HCT116 (cell line): Measurements from ENCODE around the gene AHNAK. TPM values are rescaled to one million over a fixed set of nuclear protein-coding genes. Genes with fewer than 3 reads are reported as not detected.
A peak's percentile ranks its signal among the peaks of the same experiment; 100 is the strongest.

Source experiments
- ATAC-seq: fragments of 200-7000 bp; cut with Tn5 transposase; 2 replicates; pipeline ENCODE4 v1.9.1; 2020; ENCODE audit warnings: mild to moderate bottlenecking, moderate library complexity
- BruUV-seq: library from RNA; stranded (reverse); fragments of 400-500 nt; replicated peaks from 2 replicates; lab custom pipeline; 2021; lab: Mats Ljungman, UMichigan
- CTCF ChIA-PET: fragments of 300-600 bp; sonication (Branson Sonifier 250); formaldehyde crosslinking; loops from one replicate; lab custom pipeline; 2021; ENCODE audit warnings: antibody characterized with exemption; lab: Charles Lee
- POLR2A ChIA-PET: fragments of 300-600, 350-600 bp; sonication (Branson Sonifier 250); formaldehyde crosslinking; loops from one replicate; lab custom pipeline; 2021; ENCODE audit warnings: antibody characterized with exemption; lab: Charles Lee
- RAD21 ChIA-PET, 2 experiments: fragments of 300-600 bp; sonication (Branson Sonifier 250); formaldehyde crosslinking; loops; one replicate each; lab custom pipeline; 2023; ENCODE audit warnings: low total read pairs in 2 of 2; ENCODE audit not compliant: uncharacterized antibody in 2 of 2, unreplicated experiment in 2 of 2, low non-redundant PET in 1 of 2; lab: Charles Lee
- DNase-seq: peaks from one replicate; pipeline ENCODE4 v3.0.0-alpha.2; 2010; ENCODE audit warnings: low read depth, low spot score
- H2AFZ ChIP-seq: fragments of 200-600 bp; shearing (Covaris generic), sonication (generic); 2 replicates; pipeline ENCODE4 v1.6.1; 2017; ENCODE audit warnings: low read depth, mixed run types, mixed read lengths, antibody characterized with exemption, low read length; ENCODE audit not compliant: poor library complexity, severe bottlenecking
- H3K27ac ChIP-seq: 2 replicates; pipeline ENCODE4 v1.5.1; 2012; ENCODE audit warnings: low read depth, low read length
- H3K27me3 ChIP-seq: fragments of 200-600 bp; sonication (generic); 2 replicates; pipeline ENCODE4 v1.6.1; 2016; ENCODE audit warnings: mixed run types, low read length, mixed read lengths; ENCODE audit not compliant: insufficient read depth
- H3K36me3 ChIP-seq, 2 experiments: fragments of 200-500 bp in 1 of 2; fragments of 200-600 bp in 1 of 2; sonication (Bioruptor generic) in 1 of 2; sonication (generic) in 1 of 2; 2 replicates each; pipeline versions ENCODE4 v1.5.1 to v1.6.1; 2014 to 2016; ENCODE audit warnings: low read length in 2 of 2, inconsistent platforms in 1 of 2, mixed read lengths in 1 of 2, mixed run types in 1 of 2; ENCODE audit not compliant: insufficient read depth in 2 of 2, control insufficient read depth in 1 of 2
- H3K4me1 ChIP-seq, 2 experiments: fragments of 200-600 bp in 1 of 2; sonication (generic) in 1 of 2; 2 replicates each; pipeline versions ENCODE4 v1.5.1 to v1.6.1; 2012 to 2017; ENCODE audit warnings: low read length in 2 of 2, inconsistent platforms in 1 of 2, mild to moderate bottlenecking in 1 of 2, mixed read lengths in 1 of 2, mixed run types in 1 of 2, moderate library complexity in 1 of 2; ENCODE audit not compliant: insufficient read depth in 2 of 2, control insufficient read depth in 1 of 2
- H3K4me2 ChIP-seq: fragments of 200-600 bp; sonication (generic); 2 replicates; pipeline ENCODE4 v1.6.1; 2017; ENCODE audit warnings: mixed run types, low read length, mixed read lengths
- H3K4me3 ChIP-seq, 2 experiments: fragments of 200-600 bp in 1 of 2; sonication (generic) in 1 of 2; replicated peaks in 1 of 2; 2 replicates each; pipeline ENCODE4 v1.5.1; 2011 to 2016; ENCODE audit warnings: low read length in 2 of 2, control low read depth in 1 of 2, low read depth in 1 of 2, mild to moderate bottlenecking in 1 of 2, mixed read lengths in 1 of 2, mixed run types in 1 of 2
- H3K79me2 ChIP-seq: fragments of 200-600 bp; sonication (generic); 2 replicates; pipeline ENCODE4 v1.6.1; 2017; ENCODE audit warnings: mild to moderate bottlenecking, mixed run types, low read length, moderate library complexity, mixed read lengths; ENCODE audit not compliant: insufficient read depth
- H3K9ac ChIP-seq: fragments of 200-600 bp; sonication (generic); 2 replicates; pipeline ENCODE4 v1.6.1; 2016; ENCODE audit warnings: low read length, mixed read lengths
- H3K9me2 ChIP-seq: fragments of 200-600 bp; sonication (generic), shearing (Covaris generic); 2 replicates; pipeline ENCODE4 v1.6.1; 2017; ENCODE audit warnings: mixed run types, mild to moderate bottlenecking, moderate library complexity; ENCODE audit not compliant: insufficient read depth
- H3K9me3 ChIP-seq, 2 experiments: fragments of 200-500 bp in 1 of 2; fragments of 200-600 bp in 1 of 2; sonication (Bioruptor generic) in 1 of 2; sonication (generic) in 1 of 2; 2 replicates each; pipeline ENCODE4 v1.6.1; 2014 to 2017; ENCODE audit warnings: low read length in 2 of 2, mixed read lengths in 2 of 2, inconsistent platforms in 1 of 2, low read depth in 1 of 2, mild to moderate bottlenecking in 1 of 2, mixed run types in 1 of 2, moderate library complexity in 1 of 2; ENCODE audit not compliant: control insufficient read depth in 1 of 2, insufficient read depth in 1 of 2
- H4K20me1 ChIP-seq: fragments of 200-600 bp; sonication (generic), shearing (Covaris generic); 2 replicates; pipeline ENCODE4 v1.6.1; 2017; ENCODE audit warnings: mixed run types, mild to moderate bottlenecking, moderate library complexity; ENCODE audit not compliant: insufficient read depth
- EGR1 ChIP-seq: IDR thresholded peaks from 2 replicates; pipeline ENCODE4 v1.6.1; 2012; ENCODE audit warnings: low read depth
- FOSL1 ChIP-seq: IDR thresholded peaks from 2 replicates; pipeline ENCODE4 v1.6.1; 2012; ENCODE audit warnings: low read depth
- JUND ChIP-seq: IDR thresholded peaks from 2 replicates; pipeline ENCODE4 v1.6.1; 2012
- MAX ChIP-seq: IDR thresholded peaks from 2 replicates; pipeline ENCODE4 v1.6.1; 2012
- POLR2AphosphoS5 ChIP-seq: IDR thresholded peaks from 2 replicates; pipeline ENCODE4 v1.6.1; 2011; ENCODE audit warnings: mild to moderate bottlenecking, low read depth, low read length, moderate library complexity
- SP1 ChIP-seq: IDR thresholded peaks from 2 replicates; pipeline ENCODE4 v1.6.1; 2012; ENCODE audit warnings: low read depth
- YY1 ChIP-seq: IDR thresholded peaks from 2 replicates; pipeline ENCODE4 v1.6.1; 2011; ENCODE audit warnings: low read length, low read depth, moderate library complexity, mild to moderate bottlenecking; ENCODE audit not compliant: insufficient replicate concordance; ENCODE audit errors: extremely low read depth
- intact Hi-C: fragments of 100-400 bp; cut with micrococcal nuclease; formaldehyde crosslinking; loops from 2 replicates; pipeline ENCODE4 v1.10.0; 2022
- total RNA-seq: library from RNA; stranded (reverse); gene quantifications from one replicate; pipeline ENCODE4 v1.2.1, GENCODE V29; 2021; ENCODE audit not compliant: unreplicated experiment
- TF ChIP-seq, protein P1 (sequence below): IDR thresholded peaks from 2 replicates; pipeline ENCODE4 v1.6.1; 2012
- TF ChIP-seq, protein P2 (sequence below): IDR thresholded peaks from 2 replicates; pipeline ENCODE4 v1.6.1; 2011; ENCODE audit warnings: mild to moderate bottlenecking, low read length, moderate library complexity; ENCODE audit not compliant: insufficient replicate concordance; ENCODE audit errors: extremely low read depth

The AHNAK gene
- total RNA-seq, 1 experiment from 2014 or later: 239 TPM

GRCh38 chr11:62472063-62472884, 74.3 kb downstream of the AHNAK start:
- TF ChIP-seq, protein P1, sequence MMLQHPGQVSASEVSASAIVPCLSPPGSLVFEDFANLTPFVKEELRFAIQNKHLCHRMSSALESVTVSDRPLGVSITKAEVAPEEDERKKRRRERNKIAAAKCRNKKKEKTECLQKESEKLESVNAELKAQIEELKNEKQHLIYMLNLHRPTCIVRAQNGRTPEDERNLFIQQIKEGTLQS: no peak
- TF ChIP-seq YY1 (peak; percentile 30), POLR2AphosphoS5 (no peak), JUND (peak; percentile 88), FOSL1 (peak; percentile 94)
- H3K4me3 ChIP-seq: peak overlapping the region in 1 of 2 experiments; percentile 47; a peak in 3 of 4 replicates
- H3K27me3 ChIP-seq: no peaks in the 10 kb centered on the region
- peak overlapping the region; percentile 83 for H3K4me2 ChIP-seq
- H4K20me1 ChIP-seq: no peaks in the 10 kb centered on the region
- H3K9ac ChIP-seq: peak overlapping the region; percentile 38
- no TSS peak for BruUV-seq
- ChIA-PET RAD21 (interaction anchor here in 1 of 2 experiments (0.7 kb wide), 1 partner anchor 263 kb away, joined by 3 read pairs; no protein-coding TSS in a partner anchor), POLR2A (interaction anchor here (1.3 kb wide), 1 partner anchor 27 kb away, joined by 3 read pairs; no protein-coding TSS in a partner anchor), CTCF (no interaction called here)
- peak; percentile 59 for DNase-seq
- intact Hi-C loops: no loop called here
- H3K9me2 ChIP-seq: no peaks in the 10 kb centered on the region
- no peaks in the 10 kb centered on the region for H3K9me3 ChIP-seq
- no peaks in the 10 kb centered on the region for H3K79me2 ChIP-seq
- peak overlapping the region; percentile 73 for H2AFZ ChIP-seq
- peak; percentile 93 for ATAC-seq
- H3K36me3 ChIP-seq: no peaks in the 10 kb centered on the region
- H3K4me1 ChIP-seq: peaks cover 23 to 39% of the 10 kb centered on the region in 2 experiments
- peak overlapping the region; percentile 65 for H3K27ac ChIP-seq

- POLR2A ChIA-PET: no interaction called here
- no peaks in the 10 kb centered on the region for H3K9me3 ChIP-seq
- intact Hi-C loops: no loop called here
- H3K27me3 ChIP-seq: no peaks in the 10 kb centered on the region
- peak overlapping the region; percentile 65 for H3K27ac ChIP-seq
- peaks cover 23 to 41% of the 10 kb centered on the region in 2 experiments for H3K4me1 ChIP-seq
- RAD21 ChIA-PET: interaction anchor here in 1 of 2 experiments (0.7 kb wide), 1 partner anchor 262 kb away, joined by 3 read pairs; no protein-coding TSS in a partner anchor
- H3K79me2 ChIP-seq: no peaks in the 10 kb centered on the region
- TF ChIP-seq, protein P2, sequence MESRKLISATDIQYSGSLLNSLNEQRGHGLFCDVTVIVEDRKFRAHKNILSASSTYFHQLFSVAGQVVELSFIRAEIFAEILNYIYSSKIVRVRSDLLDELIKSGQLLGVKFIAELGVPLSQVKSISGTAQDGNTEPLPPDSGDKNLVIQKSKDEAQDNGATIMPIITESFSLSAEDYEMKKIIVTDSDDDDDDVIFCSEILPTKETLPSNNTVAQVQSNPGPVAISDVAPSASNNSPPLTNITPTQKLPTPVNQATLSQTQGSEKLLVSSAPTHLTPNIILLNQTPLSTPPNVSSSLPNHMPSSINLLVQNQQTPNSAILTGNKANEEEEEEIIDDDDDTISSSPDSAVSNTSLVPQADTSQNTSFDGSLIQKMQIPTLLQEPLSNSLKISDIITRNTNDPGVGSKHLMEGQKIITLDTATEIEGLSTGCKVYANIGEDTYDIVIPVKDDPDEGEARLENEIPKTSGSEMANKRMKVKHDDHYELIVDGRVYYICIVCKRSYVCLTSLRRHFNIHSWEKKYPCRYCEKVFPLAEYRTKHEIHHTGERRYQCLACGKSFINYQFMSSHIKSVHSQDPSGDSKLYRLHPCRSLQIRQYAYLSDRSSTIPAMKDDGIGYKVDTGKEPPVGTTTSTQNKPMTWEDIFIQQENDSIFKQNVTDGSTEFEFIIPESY: no peak
- TF ChIP-seq MAX: no peak
- TF ChIP-seq, protein P1: no peak
- no peak for TF ChIP-seq JUND
- TF ChIP-seq SP1: no peak
- no peak for TF ChIP-seq EGR1
- TF ChIP-seq, all 23 proteins: peak for 0
- H3K9ac ChIP-seq: no peak overlapping the region; the same call in 1 of the 2 replicates
- no peak overlapping the region for H3K4me3 ChIP-seq
- no TSS peak for BruUV-seq
- CTCF ChIA-PET: no interaction called here
- ATAC-seq (peak; percentile 9), DNase-seq (no peak)
- H4K20me1 ChIP-seq: no peaks in the 10 kb centered on the region
- H3K9me2 ChIP-seq: no peaks in the 10 kb centered on the region
- H2AFZ ChIP-seq: no peak overlapping the region
- H3K4me2 ChIP-seq: peak overlapping the region; percentile 83
- H3K36me3 ChIP-seq: no peaks in the 10 kb centered on the region
Observed at GRCh38 chr11:62471603-62472002, 75.0 kb downstream of the AHNAK start.
